GM18519 (cell line): ENCODE results near the gene NRCAM.
"Not testable (repeated sequence)": the region's sequence is repeated elsewhere in the genome, so short reads cannot be mapped to it uniquely, and the experiment has no call there.

Source experiments
- ATAC-seq: cut with Tn5 transposase; IDR thresholded peaks from one replicate; pipeline ENCODE4 v1.9.1; 2021; ENCODE audit warnings: mild to moderate bottlenecking, moderate library complexity; ENCODE audit not compliant: unreplicated experiment, low FRiP score

The NRCAM gene

DNA sequence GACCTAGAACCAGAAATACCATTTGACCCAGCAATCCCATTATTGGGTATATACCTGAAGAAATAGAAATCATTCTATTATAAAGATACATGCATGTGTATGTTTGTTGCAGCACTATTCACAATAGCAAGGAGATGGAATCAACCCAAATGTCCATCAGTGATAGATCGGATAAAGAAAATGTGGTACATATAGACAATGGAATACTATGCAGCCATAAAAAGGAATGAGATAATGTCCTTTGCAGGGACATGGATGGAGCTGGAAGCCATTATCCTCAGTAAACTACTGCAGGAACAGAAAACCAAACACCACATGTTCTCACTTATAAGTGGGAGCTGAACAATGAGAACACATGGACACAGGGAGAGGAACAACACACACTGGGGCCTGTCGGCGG is 196.8 kb downstream of the NRCAM start:
- ATAC-seq = not testable (repeated sequence)

DNA sequence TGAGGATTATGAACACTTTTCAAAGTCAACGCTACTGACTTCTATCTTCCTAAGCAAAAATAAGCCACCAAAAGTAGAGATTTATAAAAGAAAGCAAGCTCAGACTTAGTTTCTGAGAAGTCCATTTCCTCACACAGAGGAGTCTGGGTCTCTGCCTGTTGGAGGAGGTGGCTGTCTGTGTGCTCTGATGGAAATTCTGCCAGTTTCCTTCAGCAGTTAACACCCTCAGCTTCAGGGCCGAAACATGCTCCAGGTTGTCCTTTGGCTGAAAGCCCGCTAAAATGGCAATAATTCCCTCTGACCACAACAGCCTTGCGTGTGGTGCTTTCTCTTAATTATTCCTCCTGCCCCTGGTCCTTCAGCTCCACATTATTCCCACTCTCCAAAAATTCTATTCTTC is 198.3 kb downstream of the NRCAM start:
- ATAC-seq = no peak

DNA sequence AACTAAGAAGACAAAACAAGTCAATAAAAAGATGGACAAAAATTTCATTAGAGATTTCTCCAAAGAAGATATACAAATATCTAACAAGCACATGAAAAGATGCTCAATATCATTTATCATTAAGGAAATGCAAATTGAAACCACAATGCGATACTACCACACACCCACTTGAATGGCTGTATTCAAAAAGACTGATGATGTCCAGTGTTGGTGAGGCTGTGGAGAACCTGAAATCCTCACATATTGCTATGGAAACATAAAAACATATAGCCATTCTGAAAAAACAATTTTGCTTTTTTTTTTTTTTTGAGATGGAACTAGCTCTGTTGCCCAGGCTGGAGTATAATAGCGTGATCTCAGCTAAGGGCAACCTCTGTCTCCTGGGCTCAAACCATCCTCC is 202.0 kb downstream of the NRCAM start:
- no peak for ATAC-seq

DNA sequence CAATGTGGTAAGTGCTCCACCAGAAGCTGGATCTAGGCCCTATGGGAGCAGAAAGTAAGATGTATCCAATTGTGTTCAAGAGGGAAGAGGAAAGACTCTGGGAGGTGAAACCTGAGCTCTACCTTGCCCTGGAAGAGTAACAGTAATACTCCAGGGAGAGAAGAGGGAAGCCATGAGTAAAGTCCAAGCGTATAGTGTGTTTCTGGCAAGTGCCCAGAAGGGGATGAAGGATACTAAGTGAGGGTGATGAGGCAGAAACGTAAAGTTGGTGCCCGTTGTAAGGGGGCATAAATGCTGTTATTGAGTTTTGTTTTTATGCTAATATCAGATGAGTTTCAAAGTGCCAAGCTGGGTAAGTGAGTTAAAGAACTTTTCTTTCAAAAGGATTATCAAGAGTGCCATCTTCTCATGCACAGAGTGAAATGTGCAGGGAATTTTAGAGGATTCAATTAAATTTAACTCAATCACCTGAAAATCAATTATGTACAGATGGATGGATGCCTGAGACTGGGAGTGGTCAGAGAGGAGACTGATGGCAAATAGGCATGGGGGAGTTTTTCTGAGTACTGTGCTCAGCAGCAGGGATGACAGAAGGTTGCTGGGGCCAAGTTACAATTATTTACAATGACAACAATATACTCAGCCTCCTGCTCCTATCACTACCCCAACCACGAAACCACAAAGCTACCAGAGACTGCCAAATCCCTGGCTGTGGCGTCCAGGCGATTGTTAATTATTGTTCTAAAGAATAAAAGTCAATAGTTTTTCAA is 202.8 kb downstream of the NRCAM start:
- ATAC-seq = no peak

DNA sequence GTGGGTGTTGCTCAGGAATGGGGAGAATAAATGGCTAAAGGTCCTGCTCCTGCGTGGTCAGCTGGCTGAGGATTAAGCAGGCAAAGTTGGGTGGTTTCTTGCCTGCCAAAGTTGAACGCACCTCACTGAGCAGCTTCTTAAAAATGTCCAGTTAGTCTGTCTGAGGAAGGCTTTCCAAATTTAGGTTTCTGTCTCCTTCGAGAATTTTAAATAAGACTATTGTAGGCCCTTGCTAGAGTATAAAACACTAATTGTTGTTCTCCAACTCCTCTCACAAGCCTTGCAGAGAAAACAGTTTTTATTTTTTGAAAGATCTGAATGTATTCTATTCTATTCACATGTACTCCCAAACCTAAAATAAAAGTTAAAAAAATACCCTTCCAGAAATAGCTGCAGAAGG is 204.1 kb downstream of the NRCAM start:
- no peak for ATAC-seq

DNA sequence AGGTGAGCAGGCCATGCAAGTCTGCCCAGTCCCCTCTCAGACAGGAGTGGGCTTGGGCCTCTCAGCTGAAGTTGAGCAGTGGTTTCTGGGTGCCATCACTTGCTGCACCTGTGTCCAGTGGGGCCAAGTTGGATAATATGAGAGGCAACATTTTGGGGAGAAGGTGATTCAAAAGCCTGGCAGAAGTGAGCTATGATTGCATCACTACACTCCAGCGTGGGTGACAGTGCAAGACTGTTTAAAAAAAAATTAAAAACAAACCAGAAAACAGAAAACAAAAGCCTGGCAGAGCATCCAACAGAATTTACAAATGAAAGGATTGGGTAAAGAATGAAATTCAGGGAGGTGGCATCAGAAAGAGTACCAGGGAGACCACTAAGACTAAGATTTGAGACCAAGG is 204.5 kb downstream of the NRCAM start:
- ATAC-seq = no peak

DNA sequence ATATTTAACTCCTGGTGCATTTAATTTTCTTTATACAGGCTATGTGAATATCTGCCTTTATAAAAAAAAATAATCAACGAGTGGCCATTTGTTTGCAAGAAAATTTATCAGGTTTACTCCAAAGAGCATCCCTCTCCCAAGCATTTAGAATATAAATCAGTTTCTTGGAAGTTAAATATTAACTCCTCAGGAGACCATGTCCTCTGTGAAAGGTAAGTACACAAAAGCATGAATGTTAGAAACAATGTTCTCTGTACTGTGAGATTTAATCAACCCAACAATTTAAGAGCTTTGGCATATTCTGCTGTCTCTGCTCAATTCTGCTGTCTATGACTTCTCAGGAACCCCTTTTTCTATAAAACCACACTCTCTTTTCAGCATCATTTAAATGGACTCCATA is 206.8 kb downstream of the NRCAM start:
- no peak for ATAC-seq

DNA sequence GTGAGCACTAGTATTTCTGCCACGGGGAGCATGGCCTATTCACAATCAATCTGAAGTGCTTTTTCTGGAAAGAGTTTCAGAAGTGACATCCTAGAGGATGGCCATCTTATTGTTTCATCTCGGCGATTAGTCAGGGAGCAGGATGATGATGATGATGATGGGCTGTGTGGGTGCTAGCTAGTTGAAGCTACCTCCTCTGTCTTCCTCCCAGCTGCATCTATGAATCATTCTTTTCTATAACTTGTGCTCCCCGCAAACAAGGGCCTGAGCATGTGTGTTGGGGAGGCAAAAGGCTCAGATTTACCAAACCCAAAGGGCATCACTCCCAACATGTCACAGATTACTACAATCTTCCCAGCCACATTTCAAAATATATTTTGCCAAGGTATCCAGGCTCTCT is 207.4 kb downstream of the NRCAM start:
- no peak for ATAC-seq

DNA sequence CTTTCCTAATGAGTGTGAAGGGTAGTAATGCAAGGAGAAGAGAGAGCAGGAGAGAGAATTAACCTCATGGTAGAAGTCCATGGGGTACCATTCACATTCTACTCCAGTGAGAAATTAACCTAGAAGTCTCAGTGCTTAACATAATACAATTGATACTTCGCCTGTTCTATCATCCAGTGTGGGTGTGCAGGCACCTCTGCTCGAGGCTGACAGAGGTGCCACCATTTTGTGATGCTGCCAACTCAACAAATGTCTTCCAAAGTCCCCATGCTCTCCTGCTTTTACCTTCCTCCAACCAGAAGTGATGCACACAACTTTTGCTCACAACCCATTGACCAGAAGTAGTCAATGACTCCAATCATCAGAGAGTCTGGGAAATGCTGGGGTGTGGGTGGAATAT is 207.8 kb downstream of the NRCAM start:
- no peak for ATAC-seq

DNA sequence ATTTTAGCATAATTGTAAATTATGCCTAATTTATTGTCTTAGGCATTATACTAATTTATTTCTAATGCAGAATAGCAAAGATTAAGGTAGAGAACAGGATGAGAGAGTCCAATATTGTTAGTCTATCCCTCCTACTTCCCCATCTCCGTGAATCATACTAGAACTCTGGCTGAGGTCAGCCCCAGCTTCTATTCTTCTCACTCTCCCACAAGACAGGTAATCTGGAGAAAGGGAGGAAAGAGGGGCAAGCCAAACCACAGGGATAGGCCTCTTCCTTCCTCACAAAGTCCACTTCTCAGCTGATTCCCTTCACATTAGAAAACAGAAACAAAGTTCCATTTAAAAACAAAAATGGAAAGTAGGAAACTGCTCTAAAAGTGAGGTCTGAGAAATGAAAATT is 208.6 kb downstream of the NRCAM start:
- ATAC-seq = no peak

DNA sequence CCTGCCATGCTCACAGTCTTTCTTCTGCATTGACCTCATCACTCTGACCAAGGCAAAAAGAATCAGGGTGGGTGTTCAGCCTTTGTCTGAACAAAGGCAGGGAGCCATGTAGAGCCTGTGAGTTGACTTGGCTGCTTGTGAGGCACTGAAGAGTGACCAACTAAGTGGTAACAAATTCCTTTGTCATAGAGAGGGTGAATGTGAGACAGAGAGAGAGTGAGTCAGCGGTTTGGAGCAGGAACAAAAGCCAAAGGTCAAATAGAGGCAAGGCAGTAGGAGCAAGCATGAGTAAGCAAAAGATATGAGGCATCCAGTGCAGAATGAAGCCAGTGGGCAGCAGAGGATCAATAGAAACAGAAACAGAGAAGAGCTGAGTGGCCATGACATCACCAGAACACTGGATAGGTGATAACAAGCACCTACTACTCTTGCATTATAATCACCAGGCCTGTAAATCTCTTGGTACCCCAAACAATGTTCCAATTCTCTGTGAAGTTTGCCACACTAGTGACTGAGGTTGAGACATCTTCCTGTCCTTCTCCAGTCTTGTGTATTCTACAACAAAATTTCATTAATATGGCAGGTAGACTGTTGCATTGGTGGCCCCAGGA is 209.9 kb downstream of the NRCAM start:
- peak; percentile 66 for ATAC-seq

DNA sequence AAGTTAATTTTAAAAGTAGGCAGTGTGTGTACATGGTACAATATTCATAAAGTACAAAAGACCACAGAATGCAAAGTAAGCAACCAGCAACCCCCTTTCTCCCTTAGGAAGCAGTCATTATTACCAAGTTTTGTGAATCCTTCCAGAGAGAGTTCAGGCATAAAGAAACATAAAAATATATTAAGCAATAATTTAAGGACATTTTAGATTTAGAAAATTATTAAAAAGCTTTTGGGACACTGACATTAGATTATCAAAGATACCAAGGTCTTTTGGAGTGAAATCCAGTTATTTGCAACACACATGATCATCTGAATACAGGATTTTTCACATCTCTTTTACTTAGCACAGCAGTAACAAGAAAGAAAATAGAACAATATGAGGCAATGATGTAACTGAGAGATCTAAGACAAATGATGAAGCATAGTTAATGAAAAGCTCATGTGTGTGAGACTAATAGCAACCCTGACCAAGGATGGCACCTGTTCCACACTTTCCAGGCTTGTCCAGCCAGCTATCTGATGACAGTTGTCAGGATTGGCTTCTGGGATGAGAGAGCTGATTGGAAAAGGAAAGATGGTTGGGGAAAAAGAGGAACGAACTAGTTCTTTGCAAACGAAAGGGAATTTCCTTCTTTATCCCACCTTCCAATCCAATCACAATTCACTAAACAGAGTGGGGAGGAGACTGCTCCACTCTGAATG is 210.6 kb downstream of the NRCAM start:
- ATAC-seq = no peak

DNA sequence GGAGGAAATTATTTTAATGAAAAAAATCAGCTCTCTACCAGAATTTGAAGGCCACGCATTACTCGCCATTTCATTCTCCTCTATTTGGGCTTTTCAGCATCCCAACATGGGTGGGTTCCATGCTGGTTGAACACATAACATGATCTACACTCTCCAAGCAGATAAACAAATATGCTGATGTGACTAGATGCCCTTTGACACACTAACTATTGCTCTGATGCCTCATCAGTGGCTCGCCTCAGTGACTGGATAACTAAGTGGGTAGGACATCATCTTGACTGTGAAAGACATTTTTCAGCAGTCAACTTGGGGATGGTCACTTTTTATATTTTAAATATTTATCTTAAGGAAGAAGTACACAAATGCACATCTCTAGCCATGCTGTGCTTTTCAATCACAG is 212.1 kb downstream of the NRCAM start:
- no peak for ATAC-seq

DNA sequence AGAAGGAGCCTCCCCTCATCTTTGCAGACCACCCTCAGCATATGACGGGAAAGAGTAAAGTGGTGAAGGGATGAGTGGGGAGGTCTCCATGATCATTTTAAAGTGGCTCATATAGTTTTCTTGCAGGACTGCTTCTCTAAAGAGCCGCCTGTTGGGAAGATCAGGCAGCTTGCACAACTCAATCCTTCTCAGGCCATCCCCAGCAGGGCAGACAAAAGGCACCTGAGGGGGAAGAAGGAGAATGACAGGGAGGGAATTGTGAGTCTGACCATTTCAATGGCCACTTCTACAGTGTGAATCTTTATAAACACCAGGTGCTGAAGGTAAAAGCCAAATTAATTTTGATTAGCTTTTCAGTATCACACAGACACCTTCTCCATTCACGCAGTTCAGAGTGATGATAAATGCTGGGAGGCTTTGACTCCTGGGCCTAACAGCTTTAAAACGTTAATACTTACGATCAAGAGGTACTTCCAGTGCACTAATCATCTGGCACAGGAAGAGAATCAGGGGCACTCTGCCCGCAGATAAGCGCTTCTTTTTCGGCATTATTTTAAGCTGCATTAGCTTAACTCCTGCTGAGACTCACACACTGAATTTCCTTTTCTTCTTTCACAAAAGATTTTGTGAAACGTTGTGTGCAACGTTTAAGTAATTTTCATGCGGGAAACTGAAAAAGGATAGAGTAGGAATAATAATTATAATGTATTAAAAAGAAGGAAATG is 216.6 kb downstream of the NRCAM start:
- no peak for ATAC-seq

DNA sequence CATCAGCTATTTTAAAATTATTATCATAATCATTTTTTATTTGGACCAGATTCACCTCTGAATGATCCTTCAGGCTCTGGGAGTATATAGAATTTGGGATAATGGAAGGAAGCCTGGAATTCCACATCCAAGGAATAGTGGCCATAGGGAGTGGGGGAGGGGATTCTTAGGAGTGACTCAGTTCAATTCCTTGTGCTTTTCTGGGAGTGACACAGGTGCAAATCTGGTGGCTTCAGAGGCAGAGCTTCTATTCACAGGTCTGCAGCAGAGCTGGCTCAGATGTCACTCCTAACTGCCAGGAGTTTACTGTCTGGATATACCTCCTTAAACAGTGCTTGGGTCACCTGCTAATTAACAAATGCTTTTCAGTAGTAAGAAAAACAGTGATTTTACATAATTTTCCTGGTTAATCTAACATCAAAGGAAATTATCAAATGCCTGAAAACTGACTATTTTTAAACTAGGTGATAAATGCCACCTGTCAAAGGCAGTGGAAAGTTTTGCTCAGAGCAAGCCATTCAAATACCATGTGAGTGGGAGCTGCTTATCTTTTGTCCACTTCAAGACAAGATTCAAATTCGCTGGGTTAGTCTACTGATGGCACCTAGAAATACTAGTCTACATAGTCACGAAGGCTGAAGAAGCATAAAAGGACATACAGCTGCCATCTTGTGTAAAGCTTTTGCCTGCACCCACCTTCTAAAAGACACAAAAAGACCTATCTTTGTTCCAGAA is 219.4 kb downstream of the NRCAM start:
- ATAC-seq = no peak

DNA sequence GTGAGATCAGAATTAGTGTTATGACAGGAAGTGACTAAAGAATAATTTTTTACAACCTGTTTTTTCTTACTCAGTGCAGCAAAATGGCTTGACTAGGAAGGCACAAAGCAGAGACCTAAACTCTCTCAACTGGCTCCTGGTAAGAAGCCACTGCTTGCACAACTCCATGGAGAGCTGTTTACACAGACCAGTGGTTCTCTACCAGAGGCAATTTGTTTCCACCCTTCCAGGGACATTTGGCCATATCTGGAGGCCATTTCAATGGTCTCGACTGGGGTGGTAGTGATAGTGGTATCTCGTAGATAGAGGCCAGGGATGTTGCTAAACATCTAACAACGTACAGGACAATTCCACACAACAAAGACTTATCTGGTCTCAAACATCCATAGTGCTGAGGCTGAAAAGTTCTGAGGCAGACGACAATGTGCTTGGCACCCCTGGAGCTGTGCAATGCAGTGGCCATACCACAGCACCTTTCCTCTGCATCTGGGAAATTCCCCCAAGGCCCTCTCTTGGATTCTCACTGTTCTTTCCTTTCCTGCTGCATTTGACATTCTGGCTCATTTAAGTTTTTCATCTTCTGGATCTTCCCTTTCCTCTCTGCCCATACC is 220.7 kb downstream of the NRCAM start:
- ATAC-seq = no peak

DNA sequence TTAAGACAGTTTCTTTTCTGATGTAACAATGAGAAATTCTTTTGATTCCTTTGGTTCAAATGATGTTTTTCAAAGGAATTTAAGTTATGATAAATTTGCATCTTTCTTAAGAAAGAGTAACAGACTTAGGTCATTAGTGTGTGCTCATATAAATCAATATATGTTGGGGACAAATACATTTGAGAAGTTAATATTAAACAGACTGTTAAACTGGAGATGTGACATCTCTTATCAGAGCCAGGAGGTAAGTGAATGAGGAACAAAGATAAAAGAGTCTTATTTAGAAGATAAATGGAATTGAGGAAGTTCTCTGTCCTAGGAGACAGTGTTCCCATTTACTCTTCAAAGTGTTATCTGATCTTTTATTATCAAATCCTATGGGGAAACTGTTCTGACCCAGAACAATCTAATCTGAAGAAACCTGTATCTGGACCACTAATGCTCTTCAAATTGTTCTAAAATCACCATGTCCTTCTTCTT is 221.2 kb downstream of the NRCAM start:
- no peak for ATAC-seq

DNA sequence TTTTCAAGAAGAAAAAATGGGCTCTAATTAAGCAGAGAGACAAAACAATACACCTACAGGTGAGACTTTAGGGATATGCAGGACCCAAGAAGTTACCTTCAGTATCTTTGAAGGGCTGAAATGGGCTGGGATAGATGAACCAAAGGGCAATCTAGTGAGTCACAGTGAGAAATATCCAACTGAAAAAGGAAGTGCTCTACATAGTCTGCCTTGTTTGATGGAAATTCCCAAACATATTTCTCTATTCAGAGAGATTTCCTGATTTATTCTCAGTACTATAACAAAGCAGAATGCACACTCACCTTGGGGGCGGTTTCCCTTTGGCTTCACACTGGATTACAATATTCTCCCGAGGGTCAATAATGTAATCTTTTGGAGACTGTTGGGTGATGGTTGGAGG is 222.0 kb downstream of the NRCAM start:
- no peak for ATAC-seq

DNA sequence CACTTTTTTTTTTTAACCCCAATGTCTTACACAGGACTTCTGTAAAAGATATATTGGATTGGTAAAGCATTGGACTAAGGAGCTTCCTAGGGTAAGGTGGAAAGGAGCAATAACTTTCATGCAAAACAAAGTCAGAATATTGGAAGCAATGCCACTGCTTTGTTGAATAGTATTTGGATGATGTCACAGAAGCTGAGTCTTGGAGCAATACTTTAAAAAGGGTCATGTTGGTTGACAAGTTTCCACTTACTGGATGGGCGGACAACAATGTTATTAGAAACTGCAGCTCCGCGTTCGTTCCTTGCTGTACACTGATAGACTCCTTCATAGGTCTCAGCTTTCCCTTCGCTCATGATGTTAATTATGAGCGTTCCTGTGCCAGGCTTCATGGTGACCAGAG is 224.2 kb downstream of the NRCAM start:
- ATAC-seq = no peak

DNA sequence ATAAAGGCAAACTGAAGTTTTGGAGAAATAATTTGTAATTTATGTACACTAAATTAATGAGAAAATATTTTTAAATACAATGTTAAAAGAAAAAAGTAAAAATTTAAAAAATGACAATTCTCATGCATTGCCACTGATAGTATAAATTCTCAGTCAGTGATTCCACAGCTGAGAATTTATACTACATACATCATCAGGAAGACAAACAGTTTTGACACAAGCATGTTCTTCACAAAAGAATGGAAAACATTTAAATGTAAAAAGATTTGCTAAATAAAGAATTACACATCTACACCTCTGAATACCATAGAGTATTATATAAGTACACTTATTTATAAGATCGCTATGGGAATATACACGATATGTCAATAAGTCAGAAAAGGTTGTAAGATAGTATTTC is 225.0 kb downstream of the NRCAM start:
- ATAC-seq = no peak
